ENCODE data around the gene CHTOP.

CHTOP gene

GRCh38 chr1:153688736-153689328 is 55.0 kb downstream of the CHTOP start:
- DNase-seq (ENCODE audit: low spot score), result no peak

- no peak for DNase-seq (ENCODE audit: low spot score)
Observed at GRCh38 chr1:153693466-153693865, 59.6 kb downstream of the CHTOP start.
